A549 treated with CORT108297 at 1 μM for 4 hours (cell line): ENCODE data around the gene DEFB123. TPM values are rescaled to one million over a fixed set of nuclear protein-coding genes. Genes with fewer than 3 reads are reported as not detected.

Experiments used
- total RNA-seq: library from RNA; stranded (reverse); fragments of 200-300 nt; extraction: Qiagen RNA extraction; gene quantifications from 5 replicates; pipeline ENCODE4 v1.2.3, GENCODE V29; 2022

Gene DEFB123
- not detected in 5 replicates for total RNA-seq

GRCh38 chr20:31440012-31440659 lies at the start of gene DEFB123:
Gene DEFB123 (plus strand): TSS chr20:31440632. CDS start chr20:31440699, 67 bp downstream.

DNA sequence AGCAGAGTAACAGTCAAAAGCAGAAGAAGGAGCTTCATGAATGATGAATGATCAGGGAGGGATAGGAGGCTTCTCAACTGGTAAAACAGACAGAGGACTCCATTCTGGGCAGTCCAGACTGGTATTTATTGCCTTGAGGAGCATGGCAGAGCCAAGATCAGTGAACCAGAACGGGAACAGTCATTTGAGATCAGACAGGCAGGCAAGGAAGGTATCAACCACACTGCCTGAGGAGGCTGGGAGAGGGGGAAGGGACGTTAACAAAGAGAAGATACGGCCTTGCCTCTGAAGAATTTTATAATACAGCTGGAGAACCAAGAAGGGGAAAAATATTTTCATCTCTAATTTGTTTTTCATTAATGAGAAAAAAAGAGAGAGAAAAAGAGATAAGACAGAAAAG lies 34.3 kb upstream of the DEFB123 start, which contains the start of gene DEFB121:
Gene DEFB121 (minus strand): TSS at position 101 of the 400 bp plus-strand sequence. CDS start 63 bp downstream, at position 38.

DNA sequence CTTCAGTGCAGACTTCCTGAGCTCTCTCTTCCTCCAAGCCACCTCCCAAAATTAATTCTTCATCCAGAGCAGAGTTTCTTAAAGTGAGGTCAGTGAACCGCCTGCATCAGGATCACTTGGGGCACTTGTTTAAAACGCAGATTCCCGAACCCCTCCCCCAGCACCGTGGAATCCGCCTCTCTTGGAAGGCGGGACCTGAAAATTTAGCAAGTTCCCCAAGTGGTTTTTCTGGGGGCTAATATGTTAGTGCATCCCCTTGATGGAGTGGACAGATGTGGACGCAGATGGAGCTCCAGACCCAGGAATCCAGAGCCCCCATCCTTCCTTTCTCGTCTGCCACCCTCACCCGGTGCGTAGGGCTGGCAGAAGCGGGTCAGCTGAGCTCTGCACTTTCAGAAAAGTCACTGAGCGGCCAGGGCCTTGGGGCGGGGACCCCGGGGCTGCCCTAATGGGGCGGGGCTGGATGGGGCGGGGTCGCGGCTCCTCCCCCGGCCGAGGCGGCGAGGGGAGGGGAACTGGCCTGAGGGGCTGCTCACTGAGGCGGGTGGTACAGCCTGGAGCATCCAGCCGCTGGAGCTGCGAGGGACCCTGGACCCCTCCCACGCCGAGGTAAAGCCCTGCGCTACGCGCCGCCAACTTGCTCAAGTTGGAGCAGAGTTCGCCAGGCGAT lies 34.5 kb downstream of the DEFB123 start, which contains the start of the genes DEFB124 and REM1:
Gene DEFB124 (minus strand): TSS at position 370 of the 670 bp plus-strand sequence. CDS start 2,114 bp downstream, outside the sequence.
Gene REM1 (plus strand): TSS at position 531 of the 670 bp plus-strand sequence. CDS start 1,158 bp downstream, outside the sequence.

Other genes with a start within 250 kb of the DEFB123 start
- gene DEFB115, start 183.0 kb upstream of the DEFB123 start, total RNA-seq = not detected in 5 replicates
- gene DEFB116, start 132.0 kb upstream of the DEFB123 start, total RNA-seq = not detected in 5 replicates
- not detected in 5 replicates for gene DEFB118, start 72.0 kb upstream of the DEFB123 start, total RNA-seq
- gene DEFB119, start 50.0 kb upstream of the DEFB123 start, total RNA-seq = not detected in 5 replicates
- not detected in 5 replicates for gene DEFB121, start 34.4 kb upstream of the DEFB123 start, total RNA-seq
- gene DEFB124, start 34.5 kb downstream of the DEFB123 start, total RNA-seq = not detected in 5 replicates
- gene REM1, start 34.7 kb downstream of the DEFB123 start, total RNA-seq = 0.12 to 0.23 TPM (median 0.13 TPM) in 5 replicates
- gene HM13, start 73.8 kb downstream of the DEFB123 start, total RNA-seq = 203 to 272 TPM (median 251 TPM) in 5 replicates
- 254 to 431 TPM (median 298 TPM) in 5 replicates for gene ID1, start 164.7 kb downstream of the DEFB123 start, total RNA-seq
- gene COX4I2, start 197.3 kb downstream of the DEFB123 start, total RNA-seq = not detected in 5 replicates